Measurements from ENCODE around the gene SPATA13.

Gene SPATA13

DNA sequence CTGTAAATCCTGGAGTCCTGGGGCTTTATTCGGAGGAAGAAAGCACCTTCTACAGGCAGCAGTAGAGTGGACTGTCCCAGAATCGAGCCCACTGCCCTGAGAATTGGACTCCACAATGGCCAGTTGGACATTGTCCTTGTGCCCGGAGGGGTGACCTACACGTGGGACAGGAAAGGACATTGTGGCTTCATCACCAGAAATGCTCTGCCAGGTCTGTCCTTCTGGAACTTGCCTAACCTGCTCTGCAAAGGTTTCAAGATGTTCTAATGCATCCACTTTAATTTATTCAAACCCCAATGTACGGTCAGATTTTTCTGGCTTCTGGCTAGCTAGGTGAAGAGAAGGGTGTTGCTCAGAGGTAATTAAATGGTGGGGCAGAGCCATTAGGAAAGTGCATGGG is 32.4 kb upstream of the SPATA13 start:
- H3K27ac Mint-ChIP-seq, result no peak overlapping the region
- H3K4me1 Mint-ChIP-seq, result peaks cover 49% of the 10 kb centered on the region
- peaks cover 26% of the 10 kb centered on the region for H3K9me3 Mint-ChIP-seq
- peaks cover 11% of the 10 kb centered on the region for H3K36me3 Mint-ChIP-seq (ENCODE audit: low read depth)
- H3K4me3 Mint-ChIP-seq, result no peak overlapping the region
- peaks cover 6% of the 10 kb centered on the region for H3K27me3 Mint-ChIP-seq (ENCODE audit: low read depth, poor library complexity)
- DNase-seq, result no peak
- TF ChIP-seq, protein P1, sequence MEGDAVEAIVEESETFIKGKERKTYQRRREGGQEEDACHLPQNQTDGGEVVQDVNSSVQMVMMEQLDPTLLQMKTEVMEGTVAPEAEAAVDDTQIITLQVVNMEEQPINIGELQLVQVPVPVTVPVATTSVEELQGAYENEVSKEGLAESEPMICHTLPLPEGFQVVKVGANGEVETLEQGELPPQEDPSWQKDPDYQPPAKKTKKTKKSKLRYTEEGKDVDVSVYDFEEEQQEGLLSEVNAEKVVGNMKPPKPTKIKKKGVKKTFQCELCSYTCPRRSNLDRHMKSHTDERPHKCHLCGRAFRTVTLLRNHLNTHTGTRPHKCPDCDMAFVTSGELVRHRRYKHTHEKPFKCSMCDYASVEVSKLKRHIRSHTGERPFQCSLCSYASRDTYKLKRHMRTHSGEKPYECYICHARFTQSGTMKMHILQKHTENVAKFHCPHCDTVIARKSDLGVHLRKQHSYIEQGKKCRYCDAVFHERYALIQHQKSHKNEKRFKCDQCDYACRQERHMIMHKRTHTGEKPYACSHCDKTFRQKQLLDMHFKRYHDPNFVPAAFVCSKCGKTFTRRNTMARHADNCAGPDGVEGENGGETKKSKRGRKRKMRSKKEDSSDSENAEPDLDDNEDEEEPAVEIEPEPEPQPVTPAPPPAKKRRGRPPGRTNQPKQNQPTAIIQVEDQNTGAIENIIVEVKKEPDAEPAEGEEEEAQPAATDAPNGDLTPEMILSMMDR (IDR thresholded peaks at IDR 0.05), result no peak

DNA sequence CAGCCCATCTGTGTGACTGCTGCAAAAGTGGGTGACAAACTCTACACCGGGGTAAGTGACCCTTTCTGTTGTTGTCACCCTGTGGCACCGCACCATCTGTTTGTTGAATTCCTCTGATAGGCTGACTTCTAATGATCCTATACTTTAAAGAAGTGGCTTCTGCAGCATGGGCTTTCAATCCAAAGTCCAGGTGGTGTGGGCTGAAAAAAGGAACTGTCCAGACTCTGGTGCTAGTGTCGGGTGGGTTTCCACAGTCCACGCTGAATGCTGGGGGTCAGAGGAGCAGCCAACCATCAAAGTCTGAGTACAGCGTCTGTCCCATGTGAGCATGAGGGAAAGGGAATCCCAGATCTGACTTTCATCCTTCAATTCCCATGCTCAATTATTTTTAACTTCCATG is 31.6 kb upstream of the SPATA13 start:
- peaks cover 11% of the 10 kb centered on the region for H3K36me3 Mint-ChIP-seq (ENCODE audit: low read depth)
- TF ChIP-seq, protein P1 (IDR thresholded peaks at IDR 0.05), result no peak
- H3K27me3 Mint-ChIP-seq (ENCODE audit: low read depth, poor library complexity), result peaks cover 6% of the 10 kb centered on the region
- peaks cover 57% of the 10 kb centered on the region for H3K4me1 Mint-ChIP-seq
- no peak for DNase-seq
- no peak overlapping the region for H3K27ac Mint-ChIP-seq
- no peak overlapping the region for H3K4me3 Mint-ChIP-seq
- H3K9me3 Mint-ChIP-seq, result peaks cover 26% of the 10 kb centered on the region

DNA sequence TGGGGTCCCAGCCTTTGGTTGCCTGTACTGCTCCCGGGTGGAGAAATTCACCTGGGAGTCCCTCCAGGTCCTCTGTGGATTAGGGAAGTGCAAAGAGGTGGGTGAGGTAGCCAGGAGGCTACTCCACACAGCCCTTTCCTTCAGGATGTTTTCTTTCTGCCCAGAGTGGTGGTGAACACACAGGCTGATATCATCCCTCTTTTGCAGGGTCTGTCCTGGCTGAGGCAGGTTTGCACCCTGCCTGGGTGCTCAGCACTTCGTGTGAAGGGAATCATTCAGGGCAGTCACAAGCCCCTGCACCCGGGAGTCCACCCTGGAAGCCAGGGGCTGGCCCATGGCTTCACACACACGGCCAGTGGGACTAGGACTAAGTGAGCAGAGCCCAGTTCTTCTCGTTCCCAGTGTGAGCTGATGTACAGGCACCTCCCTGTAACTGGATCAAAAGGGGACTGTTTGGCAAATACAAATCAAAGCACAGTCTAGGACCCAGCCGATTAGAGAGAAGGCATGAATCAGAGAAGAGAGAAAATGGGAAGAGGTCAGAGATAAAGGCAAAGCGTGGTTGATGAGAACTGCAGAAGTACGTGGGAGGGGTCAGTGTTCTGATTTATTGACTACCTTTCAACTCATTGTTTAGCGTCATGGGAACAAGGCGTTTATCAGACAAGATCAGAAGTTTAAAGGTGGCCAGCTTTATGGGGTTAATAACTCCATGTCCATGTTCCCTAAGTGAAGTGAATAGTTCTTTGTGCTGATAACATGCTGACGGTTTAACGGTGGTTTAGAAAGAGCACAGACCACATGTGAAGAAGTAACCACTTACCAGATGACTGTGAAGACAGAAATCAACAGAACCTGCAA is 30.4 kb upstream of the SPATA13 start:
- TF ChIP-seq, protein P1 (IDR thresholded peaks at IDR 0.05), result no peak
- Mint-ChIP-seq H3K4me3 (no peak overlapping the region), H3K9me3 (peaks cover 26% of the 10 kb centered on the region), H3K27me3 (ENCODE audit: low read depth, poor library complexity) (peaks cover 6% of the 10 kb centered on the region), H3K27ac (peak overlapping the region; percentile 79), H3K4me1 (peaks cover 60% of the 10 kb centered on the region), H3K36me3 (ENCODE audit: low read depth) (peaks cover 11% of the 10 kb centered on the region)
- DNase-seq, result no peak

DNA sequence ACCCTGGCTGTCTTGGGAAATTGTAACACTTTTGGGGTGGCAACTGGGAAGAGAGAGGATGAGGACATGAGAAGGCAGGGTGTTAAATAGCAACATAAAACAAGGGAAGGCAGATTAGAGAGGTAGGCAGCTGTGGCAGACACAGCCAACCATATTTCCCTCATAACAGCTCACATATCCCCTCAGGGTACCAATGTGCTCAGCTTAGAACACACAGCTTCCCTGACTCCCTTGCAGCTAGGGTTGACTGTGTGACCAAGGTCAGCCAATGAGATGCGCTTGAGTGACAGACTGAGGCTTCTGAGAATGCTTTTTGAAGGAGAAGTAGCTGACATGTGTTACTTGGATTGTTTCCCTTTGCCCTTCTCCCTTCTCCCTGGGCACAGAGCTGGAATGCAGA is 28.8 kb upstream of the SPATA13 start:
- TF ChIP-seq, protein P1 (IDR thresholded peaks at IDR 0.05), result no peak
- DNase-seq, result no peak
- H3K4me1 Mint-ChIP-seq, result peaks cover 49% of the 10 kb centered on the region

DNA sequence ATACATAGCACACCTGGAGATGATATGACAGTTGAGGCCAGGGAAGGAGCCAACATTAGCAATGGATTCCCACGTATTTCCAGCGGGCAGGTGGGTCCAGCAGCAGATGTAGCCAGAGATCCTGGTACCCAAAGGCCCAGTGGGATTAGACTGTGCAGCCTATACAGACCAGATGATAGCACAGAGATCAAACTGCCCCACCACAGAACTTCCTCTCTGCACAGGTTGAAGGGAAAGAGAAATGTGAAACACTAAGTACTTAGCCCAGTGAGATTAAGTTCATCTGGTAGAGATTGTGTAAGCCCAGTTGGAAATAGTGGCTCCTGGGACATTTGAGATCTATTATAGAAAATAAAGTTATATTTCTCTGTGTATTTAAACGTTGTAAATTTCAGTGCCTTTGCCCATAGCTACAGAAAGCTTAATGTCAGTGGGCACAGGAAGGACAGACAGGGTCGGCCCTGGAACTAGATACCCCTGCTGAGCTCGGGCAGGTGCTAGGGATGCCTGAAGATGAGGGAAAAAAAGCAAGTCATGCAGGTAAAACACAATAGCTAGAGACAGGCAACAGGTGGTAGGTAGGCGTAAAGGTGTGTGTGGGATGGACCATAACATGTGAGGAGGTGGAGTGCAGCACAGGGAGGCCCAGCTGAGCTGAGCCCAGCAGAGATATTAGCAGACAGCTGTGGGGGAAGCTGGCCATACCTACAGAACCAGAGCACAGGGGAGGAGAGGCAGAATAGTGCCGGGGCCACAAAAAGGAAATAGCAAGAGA is 27.3 kb upstream of the SPATA13 start:
- peaks cover 26% of the 10 kb centered on the region for H3K9me3 Mint-ChIP-seq
- H3K36me3 Mint-ChIP-seq (ENCODE audit: low read depth), result peaks cover 11% of the 10 kb centered on the region
- H3K27me3 Mint-ChIP-seq (ENCODE audit: low read depth, poor library complexity), result peaks cover 4% of the 10 kb centered on the region
- no peak overlapping the region for H3K27ac Mint-ChIP-seq
- H3K4me3 Mint-ChIP-seq, result no peak overlapping the region
- TF ChIP-seq, protein P1 (IDR thresholded peaks at IDR 0.05), result no peak
- H3K4me1 Mint-ChIP-seq, result peaks cover 42% of the 10 kb centered on the region
- DNase-seq, result no peak

More for the DNA sequence above, 28.8 kb upstream of the SPATA13 start:
- Mint-ChIP-seq H3K4me3 (no peak overlapping the region), H3K27ac (no peak overlapping the region), H3K9me3 (peaks cover 26% of the 10 kb centered on the region), H3K27me3 (ENCODE audit: low read depth, poor library complexity) (peaks cover 6% of the 10 kb centered on the region), H3K36me3 (ENCODE audit: low read depth) (peaks cover 11% of the 10 kb centered on the region)

Data from nephron progenitor cell (in vitro differentiated cells).